Measurements from ENCODE around the gene SPPL3. TPM values are rescaled to one million over a fixed set of nuclear protein-coding genes. Genes with fewer than 3 reads are reported as not detected.

The SPPL3 gene
- total and polyA plus RNA-seq, 8 donors, result 7.0 to 25.7 (median 13.8) TPM

GRCh38 chr12:120721866-120722265 is 182.3 kb downstream of the SPPL3 start:
- 92 to 96% methylated on average over 3 of the region's 3 CpGs for whole genome bisulfite sequencing, 2 donors
- Histone ChIP-seq H3K36me3 (peaks cover 0 to 9% (median 5%) of the 10 kb centered on the region in 3 donors), H3K4me3 (no peak overlapping the region), H3K9me3 (no peaks in the 10 kb centered on the region), H3K27me3 (no peaks in the 10 kb centered on the region), H3K27ac (no peak overlapping the region), H3K4me1 (peaks cover 0 to 16% (median 11%) of the 10 kb centered on the region in 3 donors)
- FAIRE-seq, result no peak
- no peak for ATAC-seq
- intact Hi-C loops (cut with DNase I), result no loop called here
- no peak for DNase-seq
- no peak for TF ChIP-seq CTCF (IDR thresholded peaks at IDR 0.05)

- no peak overlapping the region for H3K27ac ChIP-seq
- H3K4me1 ChIP-seq, result peaks cover 0 to 16% (median 11%) of the 10 kb centered on the region in 3 donors
- peaks cover 0 to 9% (median 9%) of the 10 kb centered on the region in 3 donors for H3K36me3 ChIP-seq
- H3K27me3 ChIP-seq, result no peaks in the 10 kb centered on the region
- H3K9me3 ChIP-seq, result no peaks in the 10 kb centered on the region
- TF ChIP-seq CTCF (IDR thresholded peaks at IDR 0.05), result no peak
- FAIRE-seq, result no peak
- H3K4me3 ChIP-seq, result no peak overlapping the region
- intact Hi-C loops (cut with DNase I), result no loop called here
- WGBS, 2 donors, result 90 to 96% methylated on average over 10 of the region's 10 CpGs
- DNase-seq, result no peak
- ATAC-seq, result no peak
These were observed 183.0 kb downstream of the SPPL3 start for GRCh38 chr12:120720987-120721801.

- Histone ChIP-seq H3K9me3 (no peaks in the 10 kb centered on the region), H3K27me3 (no peaks in the 10 kb centered on the region), H3K27ac (no peak overlapping the region), H3K4me3 (no peak overlapping the region), H3K36me3 (peaks cover 0 to 9% (median 9%) of the 10 kb centered on the region in 3 donors), H3K4me1 (peaks cover 0 to 16% (median 11%) of the 10 kb centered on the region in 3 donors)
- TF ChIP-seq CTCF (IDR thresholded peaks at IDR 0.05), result no peak
- FAIRE-seq (no peak), ATAC-seq (peak in 3 of 4 donors; percentile 4 to 56 (median 10)), DNase-seq (peak in 1 of 6 donors; percentile 6)
- intact Hi-C loops (cut with DNase I), result no loop called here
- WGBS, 2 donors, result 71 to 78% methylated on average over 7 of the region's 7 CpGs
These were observed 183.7 kb downstream of the SPPL3 start for GRCh38 chr12:120720234-120720986.

- FAIRE-seq, result no peak
- 47 to 56% methylated on average over 11 of the region's 11 CpGs for WGBS, 2 donors
- H3K27me3 ChIP-seq, result no peaks in the 10 kb centered on the region
- peak overlapping the region in 2 of 4 donors; percentile 6 to 47 for H3K27ac ChIP-seq
- TF ChIP-seq CTCF (IDR thresholded peaks at IDR 0.05), result no peak
- H3K36me3 ChIP-seq, result peaks cover 0 to 14% (median 12%) of the 10 kb centered on the region in 3 donors
- no peak for DNase-seq
- H3K4me3 ChIP-seq, result no peak overlapping the region
- peaks cover 0 to 16% (median 11%) of the 10 kb centered on the region in 3 donors for H3K4me1 ChIP-seq
- ATAC-seq, result peak; percentile 18 to 61 (median 54)
- intact Hi-C loops (cut with DNase I), result loop anchor here in 1 of 3 donors (10.0 kb wide), 1 partner anchor 75 kb away; the partner anchor contains the start of gene CABP1
- no peaks in the 10 kb centered on the region for H3K9me3 ChIP-seq
These were observed 184.5 kb downstream of the SPPL3 start for GRCh38 chr12:120719496-120720233.

All from pancreas (tissue), 10 donors.